NCI-H748 treated with DMSO at 0.1 percent for 48 hours (cell line): ENCODE measurements around the gene ENTPD2.
"Not testable (repeated sequence)": the region's sequence is repeated elsewhere in the genome, so short reads cannot be mapped to it uniquely, and the experiment has no call there.

Experiments used
- DNase-seq: peaks from one replicate; lab custom pipeline; 2025; lab: John Stamatoyannopoulos, UW

The ENTPD2 gene

DNA sequence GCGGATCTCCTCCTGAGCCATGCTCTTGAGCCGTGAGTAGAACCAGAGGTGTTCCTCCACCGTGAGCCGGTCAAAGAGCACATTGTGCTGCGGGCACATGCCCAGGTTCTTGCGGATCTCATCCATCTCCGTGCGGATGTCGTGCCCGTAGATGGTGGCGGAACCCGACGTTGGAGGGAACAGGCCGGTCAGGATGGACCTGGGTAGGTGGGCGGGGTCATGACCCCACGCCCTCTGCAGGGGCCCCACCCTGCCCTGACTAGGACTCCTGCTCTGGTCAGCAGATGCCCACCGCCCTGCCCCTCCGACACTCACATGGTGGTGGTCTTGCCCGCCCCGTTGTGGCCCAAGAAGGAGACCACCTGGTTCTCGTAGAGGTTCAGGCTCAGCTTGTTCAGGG is 37.9 kb downstream of the ENTPD2 start:
- no peak for DNase-seq

DNA sequence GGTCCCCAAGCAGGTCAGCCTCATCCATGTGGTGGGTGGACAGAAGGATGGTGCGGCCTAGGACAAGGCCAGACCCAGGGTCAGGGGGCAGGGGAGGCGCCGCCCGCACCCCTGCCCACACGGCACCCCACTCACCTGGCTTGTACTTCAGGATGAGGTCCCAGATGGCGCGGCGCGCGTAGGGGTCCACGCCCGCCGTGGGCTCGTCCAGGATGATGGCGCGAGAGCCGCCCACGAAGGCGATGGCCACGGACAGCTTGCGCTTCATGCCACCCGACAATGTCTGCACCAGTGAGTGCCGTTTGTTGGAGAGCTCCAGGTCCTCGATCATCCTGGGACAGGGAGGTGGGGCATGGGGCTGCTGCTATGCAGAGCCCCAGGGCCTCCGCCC is 38.3 kb downstream of the ENTPD2 start:
- no peak for DNase-seq

DNA sequence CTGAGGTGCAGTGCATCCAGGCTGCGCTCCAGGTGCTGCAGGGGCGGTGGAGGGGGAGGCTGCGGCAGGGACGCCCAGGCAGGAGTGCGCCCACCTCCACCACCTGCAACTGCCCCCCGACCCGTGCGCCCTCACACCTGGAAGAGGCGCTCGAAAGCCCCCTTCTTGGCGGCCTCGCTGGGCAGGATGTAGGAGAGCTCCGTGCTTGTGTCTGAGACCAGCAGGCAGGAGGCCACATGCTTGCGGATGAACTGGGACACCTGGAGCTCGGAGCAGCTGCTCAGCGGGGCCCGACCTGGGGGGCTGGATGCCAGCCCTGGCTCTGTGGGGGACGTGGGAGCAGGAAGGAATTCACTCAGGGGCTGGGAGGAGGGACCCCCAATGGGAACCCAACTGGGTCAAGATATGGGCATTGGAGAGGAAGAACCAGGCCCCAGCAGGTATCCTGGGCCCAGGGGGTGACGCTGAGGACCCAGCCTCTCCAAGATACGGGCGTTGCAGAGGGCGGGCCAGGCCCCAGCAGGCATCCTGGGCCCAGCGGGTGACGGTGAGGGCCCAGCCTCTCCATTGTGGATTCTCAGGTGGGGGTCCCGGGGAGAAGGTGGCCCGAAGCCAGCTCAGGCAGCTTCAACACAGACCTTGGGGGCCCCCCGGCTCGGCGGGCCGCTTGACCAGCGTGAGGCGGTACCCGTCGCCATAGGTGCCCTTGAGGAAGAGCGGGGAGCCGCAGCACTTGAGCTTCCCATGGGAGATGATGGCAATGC is 38.9 kb downstream of the ENTPD2 start:
- no peak for DNase-seq

DNA sequence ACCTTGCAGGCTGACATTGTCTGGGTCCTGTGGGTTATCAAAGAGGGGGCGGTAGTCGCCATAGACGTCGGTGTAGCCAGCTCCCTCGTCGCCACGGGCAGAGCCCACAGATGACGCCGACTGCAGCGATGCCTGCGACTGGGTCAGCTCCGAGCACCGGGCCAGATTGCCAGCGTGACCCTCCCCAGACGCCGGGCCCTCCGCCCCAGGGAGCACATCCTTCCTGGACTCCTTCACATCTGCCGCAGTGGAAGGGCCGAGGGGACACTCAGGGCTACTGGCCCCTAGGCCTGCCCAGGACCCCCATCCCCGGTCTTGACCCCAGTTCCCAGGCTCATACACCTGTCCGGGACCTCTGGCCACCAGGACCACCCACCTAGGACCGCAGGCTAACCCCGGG is 39.7 kb downstream of the ENTPD2 start:
- no peak for DNase-seq

DNA sequence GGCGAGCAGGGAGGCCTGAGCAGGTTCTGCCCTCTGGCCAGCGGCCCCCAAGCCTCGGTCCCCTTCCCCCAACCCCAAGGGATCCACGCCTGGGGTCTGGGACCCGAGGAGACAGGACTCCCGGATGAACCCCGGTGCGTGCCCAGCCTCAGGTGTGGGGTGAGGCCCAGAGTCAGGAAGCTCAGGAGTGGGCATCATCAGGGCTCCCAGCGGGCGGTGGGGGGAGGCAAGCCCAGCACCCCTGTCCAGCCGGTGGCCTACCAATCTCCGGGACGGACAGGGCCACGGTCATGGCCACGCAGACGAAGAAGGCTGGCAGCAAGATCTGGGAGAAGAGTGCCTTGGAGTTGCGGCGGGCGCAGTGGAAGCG is 40.3 kb downstream of the ENTPD2 start:
- DNase-seq: no peak

DNA sequence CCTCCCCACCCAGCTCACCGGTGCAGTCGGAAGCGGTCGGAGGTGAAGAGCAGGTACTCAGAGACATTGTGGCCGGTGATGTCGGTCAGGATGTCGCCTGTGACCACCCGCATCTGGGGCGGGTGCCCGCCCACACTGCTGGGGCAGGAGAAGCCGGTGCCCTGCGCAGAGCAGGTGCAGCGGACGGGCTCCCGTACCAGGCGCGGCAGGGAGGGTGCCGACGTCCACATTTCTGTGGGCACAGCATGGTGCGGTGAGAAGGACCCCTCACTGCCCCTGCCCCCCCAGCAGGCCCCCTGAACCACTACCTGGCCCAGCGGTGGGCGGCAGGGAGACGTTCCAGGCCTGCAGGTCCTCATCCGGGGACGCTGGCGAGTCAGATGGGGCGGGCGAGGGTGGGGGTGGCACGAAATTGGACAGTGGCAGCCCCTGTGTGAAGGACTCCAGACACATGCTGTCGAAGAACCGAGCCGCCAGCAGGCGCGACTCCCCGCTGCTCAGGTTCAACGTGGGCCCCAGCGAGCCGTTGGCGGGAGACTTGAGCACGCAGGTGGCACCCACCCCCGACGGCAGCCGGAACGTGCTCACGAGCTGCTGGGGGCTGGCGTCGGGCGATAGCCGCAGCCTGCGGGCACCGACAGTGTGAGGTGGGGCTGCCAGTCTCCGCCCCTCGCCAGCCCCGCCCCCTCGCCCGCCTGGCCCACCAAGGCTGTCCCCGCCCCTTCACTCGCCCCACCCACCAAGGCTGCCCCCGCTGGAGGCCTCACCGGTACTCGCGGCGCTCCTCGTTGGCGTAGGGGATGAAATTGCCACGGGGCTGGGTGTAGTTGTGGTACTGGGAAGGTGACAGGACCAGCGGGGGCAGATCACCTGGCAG is 40.9 kb downstream of the ENTPD2 start:
- no peak for DNase-seq

DNA sequence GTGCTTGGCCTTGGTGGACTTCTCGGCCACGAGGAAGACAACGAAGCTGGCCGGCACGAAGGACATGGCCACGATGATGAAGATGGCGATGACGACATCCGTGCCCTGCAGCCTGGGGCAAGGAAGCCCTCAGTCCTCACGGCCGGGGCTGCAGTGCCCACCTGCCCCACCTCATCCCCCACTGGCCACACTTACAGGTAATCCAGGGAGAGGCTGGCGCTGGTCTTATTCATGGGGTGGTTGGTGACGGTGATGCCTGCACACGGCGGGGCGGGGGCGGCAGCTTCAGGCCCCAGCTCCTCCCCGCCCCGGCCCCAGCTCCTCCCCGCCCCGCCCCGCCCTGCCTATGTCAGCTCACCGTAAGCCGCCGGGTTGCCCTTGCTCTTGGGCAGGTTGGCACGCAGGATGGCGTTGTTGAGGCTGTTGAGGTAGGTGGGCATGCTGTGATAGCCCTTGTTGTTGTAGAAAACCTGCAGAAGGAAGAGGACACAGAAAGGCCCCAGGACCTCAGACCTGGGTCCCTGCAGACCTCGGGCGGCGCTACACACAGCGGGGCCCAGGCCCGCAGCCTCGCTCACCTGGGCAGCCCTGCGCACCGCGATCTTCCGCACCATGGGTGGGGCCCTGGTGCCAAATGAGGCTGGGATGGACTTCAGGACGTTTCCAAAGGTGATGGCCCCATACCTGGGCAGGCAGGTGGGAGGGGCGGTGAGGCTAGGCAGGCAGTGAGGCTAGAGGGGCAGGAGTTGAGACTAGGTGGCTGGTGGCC is 41.8 kb downstream of the ENTPD2 start:
- no peak for DNase-seq

DNA sequence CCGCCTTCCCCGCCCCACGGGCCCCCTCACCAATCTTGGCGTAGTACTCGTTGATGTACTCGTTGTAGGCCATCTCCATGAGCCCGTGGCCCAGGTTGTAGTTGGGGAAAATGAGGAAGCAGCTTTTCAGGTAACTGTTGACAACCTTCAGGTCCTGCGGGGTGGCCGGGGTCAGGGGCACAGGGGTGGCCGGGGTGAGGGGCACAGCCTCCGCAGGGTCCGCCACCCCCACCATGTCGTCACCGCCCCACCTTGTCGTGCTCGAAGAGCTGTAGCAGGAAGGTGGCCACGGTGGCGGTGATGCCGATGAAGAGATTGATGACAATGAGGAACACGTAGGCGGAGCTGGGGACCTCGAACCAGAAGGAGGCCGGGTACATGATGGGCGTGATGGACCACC is 42.7 kb downstream of the ENTPD2 start:
- no peak for DNase-seq

DNA sequence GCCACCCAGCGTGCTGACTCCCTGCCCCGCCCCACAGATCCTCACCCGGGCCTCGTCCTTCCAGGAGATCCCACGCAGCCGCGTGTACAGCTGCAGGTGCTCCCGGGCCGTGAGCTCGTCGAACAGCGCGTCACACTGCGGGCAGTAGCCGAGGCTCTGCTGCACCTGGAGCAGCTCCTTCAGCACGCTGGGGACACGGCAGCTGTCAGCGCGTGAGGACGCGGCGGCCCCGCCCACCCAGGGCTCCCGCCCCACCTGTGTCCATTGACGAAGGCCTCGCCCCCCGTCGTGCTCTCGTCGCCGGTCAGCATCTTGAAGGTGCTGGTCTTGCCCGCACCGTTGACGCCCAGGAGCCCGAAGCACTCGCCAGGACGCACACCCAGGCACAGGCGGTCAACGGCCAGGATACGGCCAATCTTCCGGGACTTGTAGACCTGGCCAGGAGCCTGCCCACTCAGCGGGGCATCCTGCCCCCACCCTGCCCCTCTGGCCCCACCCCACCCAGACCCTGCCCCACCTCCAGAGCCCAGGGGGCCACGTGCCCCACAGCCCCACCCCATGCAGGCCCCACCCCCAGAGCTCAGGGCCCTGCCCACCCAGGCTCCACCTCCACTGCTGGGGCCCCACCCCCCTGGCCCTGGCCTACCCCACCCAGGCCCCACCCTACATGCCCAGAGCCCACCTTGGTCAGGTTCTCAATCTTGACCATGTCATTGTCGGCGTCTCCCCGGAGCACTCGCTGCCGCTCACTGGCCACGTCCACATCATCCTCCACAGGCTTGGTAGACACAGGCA is 43.7 kb downstream of the ENTPD2 start:
- DNase-seq: no peak

DNA sequence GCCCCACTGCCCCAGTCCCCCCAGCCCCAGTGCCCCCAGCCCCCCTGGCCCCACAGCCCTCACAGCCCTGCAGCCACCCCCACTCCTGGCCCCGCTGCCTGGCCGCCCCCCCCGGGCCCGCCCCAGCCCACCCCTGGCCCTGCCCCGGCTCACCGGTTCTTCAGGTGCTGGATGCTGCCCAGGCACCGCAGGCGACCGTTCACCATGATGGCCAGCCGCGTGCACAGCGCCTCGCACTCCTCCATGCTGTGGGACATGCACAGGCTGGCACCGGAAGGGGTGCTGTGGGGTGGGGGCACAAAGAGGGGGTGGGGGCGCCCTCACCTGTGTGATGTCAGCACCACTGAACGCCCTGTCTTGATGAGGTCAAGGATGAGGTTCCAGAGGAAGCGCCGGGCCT is 44.6 kb downstream of the ENTPD2 start:
- no peak for DNase-seq

DNA sequence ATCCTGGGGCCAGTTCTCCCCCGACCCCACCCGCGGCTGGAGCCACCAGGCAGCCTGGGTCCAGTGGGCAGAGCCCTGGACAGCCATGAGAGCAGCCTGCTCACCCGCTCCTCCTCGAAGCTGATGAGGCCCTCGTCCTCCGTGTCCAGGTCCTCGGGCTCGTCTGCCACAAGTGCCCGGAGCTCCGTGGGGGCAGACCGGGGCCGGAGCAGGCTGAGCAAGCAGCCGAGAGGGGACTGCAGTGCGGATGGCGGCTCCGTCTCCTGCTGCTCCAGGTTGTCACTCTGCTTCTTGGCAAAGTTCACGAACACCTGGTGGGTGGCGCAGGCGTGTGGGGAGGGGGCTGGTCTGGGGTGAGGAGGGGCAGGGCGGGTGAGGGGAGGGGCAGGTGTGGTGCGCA is 45.5 kb downstream of the ENTPD2 start:
- no peak for DNase-seq

DNA sequence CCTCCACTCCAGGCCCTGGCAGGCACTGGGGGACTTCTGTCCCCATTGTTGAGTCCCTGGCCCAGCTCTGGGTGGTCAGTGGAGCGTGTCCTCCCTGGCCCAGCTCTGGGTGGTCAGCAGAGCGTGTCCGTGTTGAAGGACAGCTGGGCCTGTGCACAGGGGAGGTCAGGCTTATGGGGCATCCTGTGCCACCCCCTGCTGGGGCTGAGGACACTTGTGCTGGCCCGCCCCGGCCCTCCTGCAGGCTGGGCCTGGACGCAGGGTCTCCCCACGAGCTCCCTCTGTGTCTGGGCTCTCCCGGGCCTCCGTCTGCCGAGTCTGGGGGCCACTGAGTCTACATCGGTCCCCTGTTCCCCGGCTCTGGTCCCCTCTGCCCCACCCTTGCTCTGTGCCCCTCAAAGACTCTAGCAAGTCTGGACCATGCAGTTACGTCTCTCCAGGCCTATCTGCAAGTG is 46.0 kb downstream of the ENTPD2 start:
- DNase-seq: no peak

DNA sequence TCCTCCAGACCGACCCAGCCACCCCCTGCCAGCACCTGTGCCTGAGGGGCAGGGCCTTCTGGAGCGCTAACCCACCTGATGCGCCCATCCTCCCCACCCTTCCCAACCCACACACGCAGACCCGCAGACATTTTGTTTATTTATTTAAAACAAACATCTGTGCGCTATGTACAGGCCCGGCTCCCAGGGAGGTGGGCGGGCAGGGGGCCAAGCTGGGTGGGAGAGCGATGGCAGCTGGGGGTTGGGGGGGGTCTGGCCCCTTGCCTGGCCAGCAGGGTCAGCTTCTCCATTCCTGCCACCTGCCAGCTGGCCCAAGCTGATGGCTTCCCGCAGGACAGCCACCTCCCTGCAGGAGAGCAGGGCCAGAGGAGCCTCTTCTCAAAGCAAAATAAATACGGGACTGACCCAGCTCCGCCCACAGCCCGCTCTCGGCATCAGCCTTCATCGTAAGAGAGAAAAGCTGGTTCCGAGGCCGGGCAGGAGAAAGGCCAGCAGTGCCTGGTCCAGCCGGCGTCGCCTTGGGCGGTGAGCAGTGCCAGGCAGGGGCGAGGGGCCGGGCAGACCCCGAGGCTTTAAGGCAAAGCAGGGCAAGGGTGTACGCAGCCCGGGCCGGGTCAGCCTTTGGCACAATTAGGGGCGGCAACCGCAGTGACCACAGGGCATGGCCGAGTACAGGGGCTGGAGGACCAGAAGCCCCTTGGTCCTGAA is 46.6 kb downstream of the ENTPD2 start:
- DNase-seq: no peak

DNA sequence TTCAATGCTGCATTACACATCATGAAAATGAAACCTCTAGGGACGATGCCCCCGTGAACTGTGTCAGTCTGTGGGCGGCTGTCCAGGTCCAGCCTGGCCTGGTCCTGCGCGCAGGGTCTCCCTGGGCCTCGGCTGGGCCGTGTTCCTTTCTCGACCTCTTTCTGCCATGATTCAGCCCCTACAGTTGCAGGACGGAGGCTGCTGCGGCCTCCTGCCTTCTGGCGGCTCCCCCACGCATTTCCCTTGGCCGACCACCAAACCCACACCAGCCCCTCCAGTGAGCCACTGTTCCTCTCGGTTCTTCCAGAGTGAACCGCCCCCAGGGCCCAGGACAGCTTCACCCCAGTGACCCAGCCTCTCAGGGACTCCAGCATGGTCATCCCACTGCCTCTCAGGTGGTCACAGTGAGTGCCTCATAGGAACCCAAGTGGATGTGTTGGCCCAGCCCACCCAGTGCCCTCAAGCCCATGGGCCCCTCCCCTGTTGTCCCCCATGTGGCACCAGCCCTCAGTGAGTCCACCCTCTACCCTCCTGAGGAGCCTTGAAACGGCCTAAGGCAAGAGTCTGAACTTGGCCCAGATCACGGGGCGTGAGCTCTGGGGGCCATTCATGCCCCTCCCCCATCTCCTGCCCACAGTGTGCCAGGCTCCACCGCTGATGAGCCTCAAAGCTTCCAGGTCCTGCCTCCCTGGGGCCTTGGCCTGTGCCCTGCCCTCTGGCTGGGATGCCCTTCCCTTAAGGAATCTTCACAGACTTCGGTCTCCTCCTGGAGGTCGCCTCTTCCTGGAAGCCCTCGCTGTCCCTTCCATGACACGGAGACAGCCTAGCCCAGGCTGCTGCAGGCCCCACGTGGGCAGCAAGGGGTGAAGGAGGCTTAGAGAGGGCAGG is 47.5 kb downstream of the ENTPD2 start:
- no peak for DNase-seq

DNA sequence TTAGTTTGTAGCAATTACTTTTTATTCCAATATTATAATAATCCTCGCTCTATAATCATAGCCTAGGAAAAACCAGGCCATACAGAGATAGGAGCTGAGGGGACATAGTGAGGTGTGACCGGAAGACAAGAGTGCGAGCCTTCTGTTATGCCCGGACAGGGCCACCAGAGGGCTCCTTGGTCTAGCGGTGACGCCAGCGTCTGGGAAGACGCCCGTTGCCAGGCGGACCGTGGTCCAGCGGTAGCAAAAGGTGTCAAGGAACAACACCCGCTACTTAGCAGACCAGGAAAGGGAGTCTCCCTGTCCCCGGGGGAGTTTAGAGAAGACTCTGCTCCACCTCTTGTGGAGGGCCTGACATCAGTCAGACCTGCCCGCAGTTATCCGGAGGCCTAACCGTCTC is 49.6 kb downstream of the ENTPD2 start:
- DNase-seq: not testable (repeated sequence)

DNA sequence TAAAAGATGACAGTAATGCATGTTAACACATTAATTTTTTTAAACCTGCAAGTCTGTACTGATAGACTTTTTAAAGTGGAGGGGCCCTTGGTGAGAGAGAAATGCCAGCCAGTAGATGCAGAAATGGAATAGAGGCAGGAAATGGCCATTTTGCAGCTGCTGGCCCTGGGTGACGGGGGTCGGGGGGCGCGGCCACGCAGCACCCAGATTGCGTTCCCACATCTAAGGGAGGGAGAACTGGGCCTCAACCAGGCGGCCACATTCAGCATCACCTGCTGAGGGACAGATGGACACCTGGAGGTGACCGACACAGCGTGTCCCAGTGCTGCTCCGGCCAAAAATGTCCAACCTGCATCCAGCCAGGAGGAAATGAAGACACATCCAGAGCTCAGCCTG is 51.2 kb downstream of the ENTPD2 start:
- no peak for DNase-seq

DNA sequence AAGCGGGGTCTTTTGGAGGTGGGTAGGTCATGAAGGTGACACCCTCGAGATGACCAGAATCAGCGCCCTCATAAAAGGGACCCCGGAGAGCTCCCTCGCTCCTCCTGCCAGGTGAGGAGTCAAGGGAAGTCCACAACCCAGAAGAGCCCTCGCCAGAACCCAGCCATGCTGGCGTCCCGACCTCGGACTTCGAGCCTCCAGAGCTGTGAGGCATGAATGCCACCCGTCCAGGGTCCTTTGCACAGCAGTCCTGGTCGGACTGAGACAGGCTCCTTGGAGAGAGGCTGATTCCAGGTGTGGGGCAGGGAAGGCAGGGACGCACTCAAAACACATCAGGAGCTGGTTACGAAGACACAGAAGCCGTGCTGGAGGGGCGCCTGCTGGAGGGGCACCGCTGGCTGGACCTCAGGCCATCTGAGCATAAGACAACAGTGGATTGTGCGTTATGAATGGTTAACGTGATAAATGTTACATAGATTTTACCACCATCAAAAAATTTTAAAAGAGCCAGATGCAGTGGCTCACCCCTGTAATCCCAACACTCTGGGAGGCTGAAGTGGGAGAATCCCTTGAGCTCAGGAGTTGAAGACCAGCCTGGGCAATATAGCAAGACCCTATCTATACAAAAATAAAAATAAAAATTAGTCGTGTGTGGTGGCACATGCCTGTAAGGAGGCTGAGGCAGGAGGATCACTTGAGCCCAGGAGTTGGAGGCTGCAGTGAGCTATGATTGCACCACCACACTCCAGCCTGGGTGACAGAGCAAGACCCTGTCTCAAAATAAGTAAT is 51.8 kb downstream of the ENTPD2 start:
- no peak for DNase-seq

DNA sequence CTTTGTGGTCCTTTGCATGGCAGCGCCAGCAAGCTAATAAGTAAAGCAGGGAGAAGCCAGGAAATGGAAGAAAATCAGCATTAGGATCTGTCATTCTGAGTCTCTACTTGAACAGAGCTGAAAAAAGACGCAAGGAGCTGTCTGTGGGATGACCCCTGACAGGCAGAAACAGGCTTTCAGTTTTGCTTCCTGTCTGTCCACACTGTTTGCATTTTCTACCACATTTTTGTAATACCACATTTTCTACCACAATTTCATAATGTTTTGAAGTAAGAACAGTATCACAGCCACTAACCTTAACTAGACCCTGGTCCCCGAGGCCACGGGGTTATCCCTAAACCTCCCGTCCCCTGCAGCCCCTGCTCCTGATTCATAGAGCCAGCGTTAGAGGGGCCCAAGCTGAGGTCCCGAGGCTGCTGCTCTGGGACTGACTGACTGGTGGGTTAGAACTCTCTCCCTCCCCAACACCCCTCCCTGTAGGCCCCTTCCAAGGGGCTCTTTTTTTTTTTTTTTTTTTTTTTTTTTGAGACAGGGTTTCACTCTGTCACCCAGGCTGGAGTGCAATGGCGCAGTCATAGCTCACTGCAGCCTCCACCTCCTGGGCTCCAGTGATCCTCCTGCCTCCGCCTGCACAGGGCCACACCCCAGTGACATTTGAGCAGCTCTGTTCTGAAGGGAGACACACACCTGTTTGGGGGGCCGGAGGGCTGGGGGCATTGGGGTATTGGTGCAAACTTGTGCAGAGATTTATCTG is 53.5 kb downstream of the ENTPD2 start:
- no peak for DNase-seq
